OCI-LY1 (cell line): Measurements from ENCODE around the gene SV2A.
"Not testable (repeated sequence)": the region's sequence is repeated elsewhere in the genome, so short reads cannot be mapped to it uniquely, and the experiment has no call there.

ENCODE experiments used
- H2AFZ ChIP-seq: fragments of 200-600 bp; sonication (generic), shearing (Covaris generic); 2 replicates; pipeline ENCODE4 v1.6.0; 2014; ENCODE audit warnings: antibody characterized with exemption, mild to moderate bottlenecking, low read length
- H3F3A ChIP-seq: fragments of 200-600 bp; sonication (generic), shearing (Covaris generic); 2 replicates; pipeline ENCODE4 v1.6.0; 2014; ENCODE audit warnings: mild to moderate bottlenecking, antibody characterized with exemption, low read length, moderate library complexity; ENCODE audit not compliant: insufficient read depth
- H3K27ac ChIP-seq: fragments of 200-600 bp; sonication (generic); 2 replicates; pipeline ENCODE4 v1.5.1; 2014; ENCODE audit warnings: low read length, mixed run types, mild to moderate bottlenecking, low read depth; ENCODE audit not compliant: poor library complexity, severe bottlenecking
- H3K27me3 ChIP-seq: fragments of 200-600 bp; sonication (generic); 2 replicates; pipeline ENCODE4 v1.6.0; 2014; ENCODE audit warnings: antibody characterized with exemption, mild to moderate bottlenecking, low read length, moderate library complexity; ENCODE audit not compliant: insufficient read depth
- H3K36me3 ChIP-seq: fragments of 200-600 bp; sonication (generic); 2 replicates; pipeline ENCODE4 v1.6.1; 2014; ENCODE audit warnings: mild to moderate bottlenecking, antibody characterized with exemption, low read length, moderate library complexity, mixed read lengths; ENCODE audit not compliant: insufficient read depth
- H3K4me1 ChIP-seq: fragments of 200-600 bp; sonication (generic); 2 replicates; pipeline ENCODE4 v1.5.1; 2014; ENCODE audit warnings: mild to moderate bottlenecking, low read length, moderate library complexity; ENCODE audit not compliant: insufficient read depth, severe bottlenecking
- H3K4me2 ChIP-seq: fragments of 200-600 bp; sonication (generic), shearing (Covaris generic); 2 replicates; pipeline ENCODE4 v1.6.1; 2014; ENCODE audit warnings: low read length
- H3K4me3 ChIP-seq: fragments of 200-600 bp; sonication (generic); 2 replicates; pipeline ENCODE4 v1.5.1; 2014; ENCODE audit warnings: low read length, low read depth, mild to moderate bottlenecking, mixed read lengths; ENCODE audit not compliant: poor library complexity, severe bottlenecking
- H3K79me2 ChIP-seq: fragments of 200-600 bp; shearing (Covaris generic); 2 replicates; pipeline ENCODE4 v1.6.1; 2016; ENCODE audit warnings: mixed run types, low read length, mixed read lengths; ENCODE audit not compliant: insufficient read depth
- H3K9ac ChIP-seq: fragments of 200-600 bp; sonication (generic), shearing (Covaris generic); 2 replicates; pipeline ENCODE4 v1.6.1; 2014; ENCODE audit warnings: mild to moderate bottlenecking, low read length, mixed read lengths
- H3K9me2 ChIP-seq: fragments of 200-600 bp; sonication (generic), shearing (Covaris generic); 2 replicates; pipeline ENCODE4 v1.6.1; 2014; ENCODE audit warnings: low read depth, mild to moderate bottlenecking, low read length, mixed read lengths
- H3K9me3 ChIP-seq: fragments of 200-600 bp; shearing (Covaris generic); 2 replicates; pipeline ENCODE4 v1.6.1; 2014; ENCODE audit warnings: low read length, mixed read lengths
- H4K20me1 ChIP-seq: fragments of 200-600 bp; sonication (generic), shearing (Covaris generic); 2 replicates; pipeline ENCODE4 v1.6.0; 2016; ENCODE audit warnings: mild to moderate bottlenecking, low read length; ENCODE audit not compliant: insufficient read depth
- CTCF ChIP-seq: fragments of 200-600 bp; sonication (generic), shearing (Covaris generic); IDR thresholded peaks from 2 replicates; pipeline ENCODE4 v1.5.1; 2017; ENCODE audit warnings: mild to moderate bottlenecking, antibody characterized with exemption, low read length, moderate library complexity, mixed read lengths
- EZH2 ChIP-seq: fragments of 200-600 bp; sonication (generic), shearing (Covaris generic); IDR thresholded peaks from 2 replicates; pipeline ENCODE4 v1.8.0; 2017; ENCODE audit warnings: borderline replicate concordance, mixed run types, mild to moderate bottlenecking, antibody characterized with exemption, low read length, moderate library complexity, mixed read lengths

Gene SV2A

GRCh38 chr1:149942885-149943284 lies 25.2 kb upstream of the SV2A start:
- Histone ChIP-seq H2AFZ (no peak overlapping the region), H3K27ac (no peak overlapping the region), H3K4me3 (no peak overlapping the region), H3K9ac (no peak overlapping the region), H3K4me2 (no peak overlapping the region), H3K9me3 (no peaks in the 10 kb centered on the region), H3K9me2 (no peaks in the 10 kb centered on the region), H3K79me2 (no peaks in the 10 kb centered on the region), H4K20me1 (no peaks in the 10 kb centered on the region), H3K36me3 (no peaks in the 10 kb centered on the region), H3F3A (no peaks in the 10 kb centered on the region), H3K4me1 (no peaks in the 10 kb centered on the region), H3K27me3 (no peaks in the 10 kb centered on the region)
- no peak for TF ChIP-seq EZH2
- TF ChIP-seq CTCF, result no peak

- Histone ChIP-seq H3K4me3 (no peak overlapping the region), H3K9me3 (no peaks in the 10 kb centered on the region), H3K36me3 (no peaks in the 10 kb centered on the region), H3K27ac (no peak overlapping the region), H3K79me2 (no peaks in the 10 kb centered on the region), H3K9me2 (no peaks in the 10 kb centered on the region), H4K20me1 (no peaks in the 10 kb centered on the region), H3K9ac (no peak overlapping the region), H3F3A (no peaks in the 10 kb centered on the region), H3K4me1 (no peaks in the 10 kb centered on the region), H3K27me3 (no peaks in the 10 kb centered on the region), H3K4me2 (no peak overlapping the region), H2AFZ (no peak overlapping the region)
- TF ChIP-seq CTCF, result no peak
- TF ChIP-seq EZH2, result no peak
Observed at GRCh38 chr1:149942207-149942606, 24.6 kb upstream of the SV2A start.

- no peak overlapping the region for H3K4me3 ChIP-seq
- no peak for TF ChIP-seq EZH2
- no peak for TF ChIP-seq CTCF
- no peak overlapping the region for H2AFZ ChIP-seq
- no peaks in the 10 kb centered on the region for H3K36me3 ChIP-seq
- H3K79me2 ChIP-seq, result no peaks in the 10 kb centered on the region
- H3K9me2 ChIP-seq, result no peaks in the 10 kb centered on the region
- H3K27ac ChIP-seq, result no peak overlapping the region
- H3K4me2 ChIP-seq, result no peak overlapping the region
- H3K9ac ChIP-seq, result no peak overlapping the region
- H4K20me1 ChIP-seq, result no peaks in the 10 kb centered on the region
- no peaks in the 10 kb centered on the region for H3K4me1 ChIP-seq
- no peaks in the 10 kb centered on the region for H3F3A ChIP-seq
- H3K27me3 ChIP-seq, result no peaks in the 10 kb centered on the region
- no peaks in the 10 kb centered on the region for H3K9me3 ChIP-seq
Observed at GRCh38 chr1:149940427-149940826, 22.8 kb upstream of the SV2A start.

GRCh38 chr1:149938668-149939003 lies 21.0 kb upstream of the SV2A start:
- not testable (repeated sequence) for H3K4me3 ChIP-seq, H3K4me1 ChIP-seq, H3F3A ChIP-seq, H3K4me2 ChIP-seq, H3K27ac ChIP-seq, H3K9ac ChIP-seq, H3K9me3 ChIP-seq, H3K9me2 ChIP-seq, H3K36me3 ChIP-seq, H3K27me3 ChIP-seq, H2AFZ ChIP-seq, H3K79me2 ChIP-seq, H4K20me1 ChIP-seq
